Measurements from ENCODE around the gene STK16. TPM values are rescaled to one million over a fixed set of nuclear protein-coding genes. Genes with fewer than 3 reads are reported as not detected.
"Not testable (repeated sequence)": the region's sequence is repeated elsewhere in the genome, so short reads cannot be mapped to it uniquely, and the experiment has no call there.

STK16 gene
- total and polyA plus RNA-seq, 4 donors = 5.8 to 44.3 (median 23.7) TPM

GRCh38 chr2:219285894-219286425 is 40.7 kb downstream of the STK16 start:
- Histone ChIP-seq H3K4me3 (ENCODE audit: low read depth in 1 of 3, low read length in 3 of 3) (no peak overlapping the region), H3K9ac (ENCODE audit: low read depth in 1 of 2, low read length in 2 of 2) (no peak overlapping the region), H3K9me3 (ENCODE audit: control insufficient read depth in 4 of 4, low read length in 3 of 4) (no peaks in the 10 kb centered on the region), H3K27me3 (ENCODE audit: control insufficient read depth in 4 of 4, insufficient read depth in 4 of 4, low read length in 3 of 4) (no peaks in the 10 kb centered on the region), H3K4me1 (ENCODE audit: control insufficient read depth in 4 of 4, insufficient read depth in 4 of 4, low read length in 3 of 4) (no peaks in the 10 kb centered on the region), H3K27ac (ENCODE audit: low read depth in 1 of 2, low read length in 2 of 2) (no peak overlapping the region), H3K36me3 (ENCODE audit: control insufficient read depth in 4 of 4, insufficient read depth in 3 of 4, low read depth in 1 of 4, low read length in 3 of 4) (peaks cover 8 to 45% (median 35%) of the 10 kb centered on the region in 4 donors)
- no peak for TF ChIP-seq JUND (IDR thresholded peaks at IDR 0.05)
- TF ChIP-seq EGR1 (IDR thresholded peaks at IDR 0.05; ENCODE audit: low read depth in 2 of 2) = no peak
- TF ChIP-seq ATF3 (IDR thresholded peaks at IDR 0.05) = no peak
- TF ChIP-seq GABPA (IDR thresholded peaks at IDR 0.05 in 1 of 2, conservative IDR thresholded peaks at IDR 0.05 in 1 of 2) = no peak
- TF ChIP-seq NR2F2 (IDR thresholded peaks at IDR 0.05) = no peak
- TF ChIP-seq TAF1 (conservative IDR thresholded peaks at IDR 0.05) = no peak
- no peak for TF ChIP-seq FOXA1 (IDR thresholded peaks at IDR 0.05)
- TF ChIP-seq MAX (IDR thresholded peaks at IDR 0.05) = no peak
- TF ChIP-seq FOXA2 (IDR thresholded peaks at IDR 0.05) = no peak
- TF ChIP-seq RAD21 (IDR thresholded peaks at IDR 0.05) = no peak
- no peak for TF ChIP-seq HNF4G (IDR thresholded peaks at IDR 0.05)
- TF ChIP-seq ZBTB33 (IDR thresholded peaks at IDR 0.05) = no peak
- 93% methylated on average over 17 of the region's 17 CpGs for WGBS
- DNase-seq (ENCODE audit: low spot score) = no peak

GRCh38 chr2:219286436-219287115 is 41.3 kb downstream of the STK16 start:
- peaks cover 7 to 40% (median 32%) of the 10 kb centered on the region in 4 donors for H3K36me3 ChIP-seq (ENCODE audit: control insufficient read depth in 4 of 4, insufficient read depth in 3 of 4, low read depth in 1 of 4, low read length in 3 of 4)
- TF ChIP-seq RXRA (IDR thresholded peaks at IDR 0.05) (no peak), EGR1 (IDR thresholded peaks at IDR 0.05; ENCODE audit: low read depth in 2 of 2) (no peak), RAD21 (IDR thresholded peaks at IDR 0.05) (no peak), HNF4G (IDR thresholded peaks at IDR 0.05) (no peak), NR2F2 (IDR thresholded peaks at IDR 0.05) (no peak), REST (IDR thresholded peaks at IDR 0.05) (no peak), GABPA (IDR thresholded peaks at IDR 0.05 in 1 of 2, conservative IDR thresholded peaks at IDR 0.05 in 1 of 2) (no peak), FOXA1 (IDR thresholded peaks at IDR 0.05) (no peak), FOXA2 (IDR thresholded peaks at IDR 0.05) (no peak), HNF4A (conservative IDR thresholded peaks at IDR 0.05) (no peak), TAF1 (conservative IDR thresholded peaks at IDR 0.05) (no peak)
- H3K9ac ChIP-seq (ENCODE audit: low read depth in 1 of 2, low read length in 2 of 2) = no peak overlapping the region
- H3K4me3 ChIP-seq (ENCODE audit: low read depth in 1 of 3, low read length in 3 of 3) = no peak overlapping the region
- no peaks in the 10 kb centered on the region for H3K4me1 ChIP-seq (ENCODE audit: control insufficient read depth in 4 of 4, insufficient read depth in 4 of 4, low read length in 3 of 4)
- WGBS = 86% methylated on average over 12 of the region's 12 CpGs
- H3K27ac ChIP-seq (ENCODE audit: low read depth in 1 of 2, low read length in 2 of 2) = no peak overlapping the region
- DNase-seq (ENCODE audit: low spot score) = no peak
- no peaks in the 10 kb centered on the region for H3K27me3 ChIP-seq (ENCODE audit: control insufficient read depth in 4 of 4, insufficient read depth in 4 of 4, low read length in 3 of 4)
- H3K9me3 ChIP-seq (ENCODE audit: control insufficient read depth in 4 of 4, low read length in 3 of 4) = no peaks in the 10 kb centered on the region

GRCh38 chr2:219287116-219287440 is 41.8 kb downstream of the STK16 start:
- H3K4me3 ChIP-seq (ENCODE audit: low read depth in 1 of 3, low read length in 3 of 3); H3K27me3 ChIP-seq (ENCODE audit: control insufficient read depth in 4 of 4, insufficient read depth in 4 of 4, low read length in 3 of 4); H3K4me1 ChIP-seq (ENCODE audit: control insufficient read depth in 4 of 4, insufficient read depth in 4 of 4, low read length in 3 of 4); DNase-seq (ENCODE audit: low spot score); H3K27ac ChIP-seq (ENCODE audit: low read depth in 1 of 2, low read length in 2 of 2); H3K9me3 ChIP-seq (ENCODE audit: control insufficient read depth in 4 of 4, low read length in 3 of 4); H3K9ac ChIP-seq (ENCODE audit: low read depth in 1 of 2, low read length in 2 of 2): not testable (repeated sequence)
- peaks cover 7 to 35% (median 29%) of the 10 kb centered on the region in 4 donors for H3K36me3 ChIP-seq (ENCODE audit: control insufficient read depth in 4 of 4, insufficient read depth in 3 of 4, low read depth in 1 of 4, low read length in 3 of 4)
- 91% methylated on average over 6 of the region's 6 CpGs for WGBS

All from liver (tissue), 9 donors.